Peyer's patch (tissue), 4 donors: ENCODE results near the gene ADAMTSL4. TPM values are rescaled to one million over a fixed set of nuclear protein-coding genes. Genes with fewer than 3 reads are reported as not detected.
A peak's percentile ranks its signal among the peaks of the same experiment; 100 is the strongest.

Source experiments
- DNase-seq, 3 donors: peaks; one replicate each; pipeline ENCODE4 v3.0.0-alpha.2; 2017 to 2019
- H3K27ac ChIP-seq, 4 donors: fragments of 200-600 bp; sonication (generic); one replicate each; pipeline ENCODE4 v1.5.1; 2016 to 2019
- H3K27me3 ChIP-seq, 2 donors: fragments of 200-600 bp; sonication (generic); one replicate each; pipeline ENCODE4 v1.5.1; 2019
- H3K36me3 ChIP-seq, 3 donors: fragments of 200-600 bp; sonication (generic); one replicate each; pipeline ENCODE4 v1.5.1; 2016 to 2019
- H3K4me1 ChIP-seq, 4 donors: fragments of 200-600 bp; sonication (generic); one replicate each; pipeline ENCODE4 v1.5.1; 2016 to 2019
- H3K4me3 ChIP-seq, 4 donors: fragments of 200-600 bp; sonication (generic); 1 replicate in 3 of 4; 2 replicates in 1 of 4; pipeline ENCODE4 v1.5.1; 2016 to 2019; ENCODE audit warnings: mild to moderate bottlenecking in 1 of 4
- H3K9me3 ChIP-seq, 4 donors: fragments of 200-600 bp; sonication (generic); one replicate each; pipeline ENCODE4 v1.5.1; 2016 to 2019; ENCODE audit warnings: mild to moderate bottlenecking in 1 of 4
- CTCF ChIP-seq, 6 experiments: fragments of 450-650 bp in 4 of 6; fragments of 200-600 bp in 2 of 6; sonication (generic) in 1 of 6; IDR thresholded peaks; one replicate each; pipeline ENCODE4 v1.5.1; 2017 to 2019; ENCODE audit warnings: antibody characterized with exemption in 6 of 6, mild to moderate bottlenecking in 3 of 6, moderate library complexity in 1 of 6
- POLR2A ChIP-seq, 2 donors: fragments of 450-650 bp; IDR thresholded peaks; one replicate each; pipeline ENCODE4 v1.5.1; 2017; ENCODE audit warnings: antibody characterized with exemption in 2 of 2, mild to moderate bottlenecking in 2 of 2, moderate library complexity in 2 of 2
- total RNA-seq, 4 donors: library from RNA; depleted of rRNA; stranded (reverse); fragments of >200 nt; gene quantifications; one replicate each; pipeline ENCODE4 v1.1.0, GENCODE V29; 2016

ADAMTSL4 gene
- total RNA-seq, 4 donors from 2014 or later: 2.3 to 28.9 (median 15.3) TPM

GRCh38 chr1:150553392-150554085, 4.3 kb downstream of the ADAMTSL4 start:
- no peaks in the 10 kb centered on the region for H3K27me3 ChIP-seq
- peaks cover 0 to 23% (median 6%) of the 10 kb centered on the region in 4 donors for H3K4me1 ChIP-seq
- no peaks in the 10 kb centered on the region for H3K9me3 ChIP-seq
- no peak overlapping the region for H3K4me3 ChIP-seq
- no peak for TF ChIP-seq POLR2A (IDR thresholded peaks at IDR 0.05)
- TF ChIP-seq CTCF (IDR thresholded peaks at IDR 0.05): no peak
- no peak for DNase-seq
- peak overlapping the region in 1 of 4 donors; percentile 82 for H3K27ac ChIP-seq
- peaks cover 0 to 7% (median 0%) of the 10 kb centered on the region in 3 donors for H3K36me3 ChIP-seq

- TF ChIP-seq POLR2A (IDR thresholded peaks at IDR 0.05) (no peak), CTCF (IDR thresholded peaks at IDR 0.05) (no peak)
- Histone ChIP-seq H3K4me3 (no peak overlapping the region), H3K27ac (no peak overlapping the region), H3K27me3 (no peaks in the 10 kb centered on the region), H3K36me3 (peaks cover 0 to 7% (median 0%) of the 10 kb centered on the region in 3 donors), H3K9me3 (no peaks in the 10 kb centered on the region), H3K4me1 (peaks cover 0 to 28% (median 5%) of the 10 kb centered on the region in 4 donors)
- DNase-seq: peak in 1 of 3 donors; percentile 45
Observed at GRCh38 chr1:150554086-150554452, 4.9 kb downstream of the ADAMTSL4 start.

GRCh38 chr1:150555198-150555970, 6.2 kb downstream of the ADAMTSL4 start:
- Histone ChIP-seq H3K36me3 (peaks cover 0 to 7% (median 0%) of the 10 kb centered on the region in 3 donors), H3K4me1 (peaks cover under 1 to 41% (median 11%) of the 10 kb centered on the region in 4 donors), H3K4me3 (no peak overlapping the region), H3K9me3 (no peaks in the 10 kb centered on the region), H3K27me3 (no peaks in the 10 kb centered on the region), H3K27ac (no peak overlapping the region)
- no peak for DNase-seq
- TF ChIP-seq CTCF (IDR thresholded peaks at IDR 0.05) (no peak), POLR2A (IDR thresholded peaks at IDR 0.05) (no peak)

DNA sequence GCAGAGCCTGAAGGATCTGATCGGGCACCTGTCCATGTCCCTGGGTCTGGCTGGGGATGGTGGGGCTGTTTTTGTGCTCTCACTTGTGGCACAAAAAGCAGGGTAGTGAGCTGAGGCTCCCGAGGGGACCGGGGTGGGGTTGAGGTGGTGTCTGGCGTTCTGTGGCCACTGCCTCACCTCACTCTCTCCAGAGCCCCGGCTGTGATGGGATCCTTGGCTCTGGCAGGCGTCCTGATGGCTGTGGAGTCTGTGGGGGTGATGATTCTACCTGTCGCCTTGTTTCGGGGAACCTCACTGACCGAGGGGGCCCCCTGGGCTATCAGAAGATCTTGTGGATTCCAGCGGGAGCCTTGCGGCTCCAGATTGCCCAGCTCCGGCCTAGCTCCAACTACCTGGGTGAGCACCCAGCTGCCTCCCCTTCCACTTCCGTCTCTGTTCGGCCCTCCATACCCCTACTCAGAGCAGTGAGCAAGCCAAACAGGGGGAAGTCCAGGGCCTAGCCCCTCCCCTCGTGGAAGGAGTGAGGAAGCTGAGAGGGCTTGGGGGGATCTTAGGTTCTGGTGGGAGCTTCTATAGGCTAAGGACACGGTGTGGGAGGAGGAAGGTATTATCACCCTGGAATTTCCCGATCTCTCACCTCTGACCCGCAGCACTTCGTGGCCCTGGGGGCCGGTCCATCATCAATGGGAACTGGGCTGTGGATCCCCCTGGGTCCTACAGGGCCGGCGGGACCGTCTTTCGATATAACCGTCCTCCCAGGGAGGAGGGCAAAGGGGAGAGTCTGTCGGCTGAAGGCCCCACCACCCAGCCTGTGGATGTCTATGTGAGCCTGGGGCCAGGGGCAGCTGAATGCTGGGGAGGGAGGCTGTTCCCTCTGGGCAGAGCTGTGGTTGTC, 7.0 kb downstream of the ADAMTSL4 start:
- DNase-seq: no peak

More for the DNA sequence above, 7.0 kb downstream of the ADAMTSL4 start:
- peaks cover 0 to 7% (median 0%) of the 10 kb centered on the region in 3 donors for H3K36me3 ChIP-seq
- H3K27me3 ChIP-seq: no peaks in the 10 kb centered on the region
- H3K4me1 ChIP-seq: peaks cover 3 to 45% (median 16%) of the 10 kb centered on the region in 4 donors
- no peak overlapping the region for H3K27ac ChIP-seq
- no peaks in the 10 kb centered on the region for H3K9me3 ChIP-seq
- TF ChIP-seq CTCF (IDR thresholded peaks at IDR 0.05) (no peak), POLR2A (IDR thresholded peaks at IDR 0.05) (no peak)
- H3K4me3 ChIP-seq: no peak overlapping the region
